Fibroblast of peridontal ligament (primary cell): ENCODE measurements around the gene NUBPL.
"Not testable (repeated sequence)": the region's sequence is repeated elsewhere in the genome, so short reads cannot be mapped to it uniquely, and the experiment has no call there.

Experiments used
- DNase-seq: peaks from one replicate; pipeline ENCODE4 v3.0.0-alpha.2; 2010; ENCODE audit errors: extremely low read depth

Gene NUBPL

DNA sequence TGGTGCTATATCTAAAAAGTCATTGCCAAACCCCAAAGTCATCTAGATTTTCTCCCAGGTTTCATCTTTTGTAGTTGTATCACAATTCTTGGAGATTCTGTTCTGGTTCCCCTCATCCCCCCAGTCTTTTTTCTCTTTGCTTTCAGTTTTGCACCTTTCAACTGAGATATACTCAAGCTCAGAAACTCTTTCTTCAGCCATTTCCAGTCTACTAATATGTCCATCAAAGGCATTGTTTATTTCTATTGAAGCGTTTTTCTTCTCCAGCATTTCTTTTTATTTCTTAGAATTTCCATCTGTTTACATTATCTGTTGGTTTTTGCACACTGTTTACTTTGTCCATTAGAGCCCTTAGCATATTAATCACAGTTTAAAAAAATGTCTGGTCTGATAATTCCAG lies 179.5 kb downstream of the NUBPL start:
- DNase-seq: no peak

GRCh38 chr14:31745741-31746140 lies 184.5 kb downstream of the NUBPL start:
- no peak for DNase-seq

DNA sequence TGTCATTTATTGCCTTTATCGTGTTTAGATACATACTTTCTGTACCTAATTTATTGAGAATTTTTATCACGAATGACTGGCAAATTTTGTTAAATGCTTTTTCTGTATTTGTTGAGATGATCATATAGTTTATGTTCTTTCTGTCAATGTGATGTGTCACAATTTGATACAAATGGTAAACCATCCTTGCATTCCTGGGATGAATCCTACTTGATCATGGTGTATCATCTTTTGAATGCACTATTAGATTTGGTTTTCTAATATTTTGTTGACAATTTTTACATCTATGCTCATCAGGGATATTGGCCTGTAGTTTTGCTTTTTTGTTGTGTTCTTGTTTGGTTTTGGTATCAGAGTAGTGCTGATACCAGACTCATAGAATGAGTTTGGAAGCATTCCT lies 185.1 kb downstream of the NUBPL start:
- no peak for DNase-seq

DNA sequence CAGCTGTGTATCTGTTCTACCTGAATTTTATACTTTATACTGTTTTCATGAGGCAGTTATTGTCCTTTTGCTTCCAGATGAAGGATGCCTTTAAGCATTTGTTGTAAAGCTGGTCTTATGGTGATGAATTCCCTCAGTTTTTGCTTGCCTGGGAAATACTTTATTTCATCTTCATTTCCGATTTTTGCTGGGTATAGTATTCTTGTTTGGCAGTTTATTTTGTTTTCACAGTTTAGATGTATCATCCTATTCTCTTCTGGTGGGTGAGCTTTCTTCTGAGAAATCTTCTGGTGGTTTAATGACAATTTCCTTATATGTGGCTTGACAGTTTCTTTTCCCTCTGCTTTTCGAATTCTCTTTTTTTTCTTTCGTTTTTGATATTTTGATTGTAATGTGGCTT lies 188.1 kb downstream of the NUBPL start:
- DNase-seq: no peak

GRCh38 chr14:31751047-31751446 lies 189.8 kb downstream of the NUBPL start:
- DNase-seq: not testable (repeated sequence)

DNA sequence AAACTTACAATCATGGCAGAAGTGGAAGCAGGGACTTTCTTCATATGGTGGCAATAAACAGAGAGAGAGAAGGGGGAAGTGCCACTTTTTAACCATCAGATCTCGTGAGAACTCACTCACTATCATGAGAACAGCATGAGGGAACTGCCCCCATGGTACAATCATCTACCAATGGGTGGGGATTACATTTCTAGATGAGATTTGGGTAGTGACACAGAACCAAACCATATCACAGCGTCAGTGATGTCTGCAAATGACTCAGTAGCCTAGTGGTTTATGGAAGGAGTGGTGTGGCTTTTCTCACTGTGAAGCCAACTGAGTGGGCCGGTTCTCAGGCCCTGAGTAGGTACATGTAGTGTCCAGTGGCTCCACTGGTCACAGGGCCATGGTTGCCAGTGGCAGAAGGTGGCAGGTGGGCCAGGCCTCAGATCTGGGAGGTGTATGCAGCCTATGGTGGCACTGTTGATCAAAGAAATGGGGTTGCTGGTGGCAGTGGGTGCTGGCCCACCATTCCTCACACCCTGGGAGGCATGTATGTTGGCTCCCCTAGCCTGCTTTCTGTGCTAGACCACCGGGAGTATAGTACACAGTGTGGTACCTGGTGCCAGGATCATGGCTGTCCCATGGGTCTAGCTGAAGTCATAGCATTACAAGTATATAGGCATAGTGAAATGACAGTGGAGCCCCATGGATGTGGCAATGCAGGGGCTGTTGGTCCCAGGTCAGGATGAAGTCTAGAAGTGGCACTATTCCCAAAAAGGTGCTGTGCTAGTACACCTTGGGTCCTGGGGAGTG lies 191.9 kb downstream of the NUBPL start:
- DNase-seq: no peak

DNA sequence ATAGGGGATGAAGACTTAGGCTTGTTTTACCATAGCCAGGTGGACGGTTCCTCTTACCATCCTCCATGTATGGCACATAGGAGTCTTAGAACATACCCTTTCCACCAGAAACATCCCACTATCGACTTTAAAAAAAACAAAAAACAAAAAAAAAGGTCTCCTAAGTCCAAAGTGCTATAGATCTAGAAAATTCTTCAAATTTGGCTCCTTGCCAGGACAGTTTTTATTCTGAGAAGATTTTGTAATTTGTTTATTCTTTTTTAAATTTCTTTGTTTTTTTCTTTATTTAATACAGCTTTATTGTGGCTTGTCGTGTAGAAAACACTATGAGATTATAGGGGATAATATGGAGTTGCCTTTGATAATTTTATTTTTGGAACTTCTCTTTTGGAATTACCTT lies 197.7 kb downstream of the NUBPL start:
- DNase-seq: no peak

DNA sequence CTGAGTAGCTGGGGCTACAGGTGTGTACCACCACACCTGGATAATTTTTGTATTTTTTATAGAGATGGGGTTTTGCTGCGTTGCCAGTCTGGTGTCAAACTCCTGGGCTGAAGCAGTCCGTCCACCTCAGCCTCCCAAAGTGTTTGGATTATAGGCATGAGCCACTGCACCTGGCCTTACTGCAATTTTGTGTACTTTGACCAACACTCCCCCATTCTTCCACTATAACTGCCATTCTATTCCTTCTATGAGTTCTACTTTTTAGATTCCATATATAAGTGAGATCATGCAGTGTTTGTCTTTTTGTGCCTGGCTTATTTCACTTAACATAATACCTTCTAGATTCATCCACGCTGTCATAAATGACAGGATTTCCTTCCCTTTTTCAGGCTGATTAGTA lies 199.1 kb downstream of the NUBPL start:
- no peak for DNase-seq

DNA sequence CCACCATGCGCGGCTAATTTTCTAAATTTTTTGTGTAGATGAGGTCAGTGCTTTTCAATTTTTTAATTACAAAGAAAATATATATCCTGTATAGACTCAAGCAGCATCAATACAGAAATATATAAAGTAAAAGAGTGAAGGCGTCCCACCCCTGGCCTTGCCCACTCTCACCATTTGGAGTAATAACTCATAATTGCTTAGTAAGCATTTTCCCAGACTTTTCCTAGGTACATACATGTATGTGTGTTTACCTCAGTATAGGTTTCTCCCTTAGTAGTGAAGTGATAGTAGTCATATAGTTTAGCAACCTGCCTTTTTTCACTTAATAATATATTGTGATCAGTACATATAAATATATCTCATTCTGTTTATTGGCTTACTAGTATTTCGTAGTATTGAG lies 200.1 kb downstream of the NUBPL start:
- DNase-seq: no peak

DNA sequence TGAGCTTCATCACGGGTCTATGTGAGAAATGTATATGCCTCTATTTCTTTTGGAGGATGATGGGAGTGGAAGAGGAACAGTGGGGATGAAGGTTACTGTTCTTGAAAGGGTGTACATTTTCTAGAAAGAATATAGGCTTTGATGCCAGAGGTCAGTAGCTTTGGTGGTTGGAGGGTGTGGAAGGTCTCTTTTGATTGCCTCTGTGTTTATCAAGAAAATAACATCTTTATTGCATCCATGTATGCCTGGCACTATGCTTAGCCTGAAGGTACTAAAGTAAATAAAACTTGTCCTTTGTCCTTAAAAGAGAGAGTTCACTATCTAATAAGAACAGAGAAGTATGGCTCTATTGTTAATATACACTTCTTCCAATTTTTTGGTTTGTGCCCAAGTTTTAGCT lies 201.8 kb downstream of the NUBPL start:
- DNase-seq: no peak

DNA sequence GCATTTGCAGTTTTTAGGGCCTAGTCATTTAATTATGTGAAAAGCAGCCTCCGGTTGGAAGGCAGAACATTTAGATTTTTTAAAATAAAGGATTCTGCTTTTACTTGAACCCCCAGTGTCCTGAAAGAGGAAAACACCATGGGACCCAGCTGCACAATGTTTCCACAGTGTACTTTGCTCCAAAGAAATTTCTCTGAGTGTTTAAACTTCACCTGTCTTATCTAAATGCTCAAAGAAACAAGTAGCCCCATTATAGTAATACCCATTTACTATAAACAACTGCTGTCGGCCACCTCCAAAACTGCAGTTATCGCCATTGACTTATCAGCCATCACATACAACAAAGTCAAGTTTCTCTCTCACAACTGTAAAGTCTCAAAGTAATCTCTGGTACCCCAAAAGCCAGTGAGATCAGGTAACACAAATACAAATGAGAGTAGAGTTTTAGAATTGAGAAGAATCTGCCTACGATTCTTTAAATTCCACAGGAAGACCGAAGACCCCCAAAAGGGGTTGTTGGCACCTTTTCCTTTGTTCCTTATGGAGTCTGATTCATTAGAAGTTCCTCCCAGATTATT lies 205.2 kb downstream of the NUBPL start:
- no peak for DNase-seq

DNA sequence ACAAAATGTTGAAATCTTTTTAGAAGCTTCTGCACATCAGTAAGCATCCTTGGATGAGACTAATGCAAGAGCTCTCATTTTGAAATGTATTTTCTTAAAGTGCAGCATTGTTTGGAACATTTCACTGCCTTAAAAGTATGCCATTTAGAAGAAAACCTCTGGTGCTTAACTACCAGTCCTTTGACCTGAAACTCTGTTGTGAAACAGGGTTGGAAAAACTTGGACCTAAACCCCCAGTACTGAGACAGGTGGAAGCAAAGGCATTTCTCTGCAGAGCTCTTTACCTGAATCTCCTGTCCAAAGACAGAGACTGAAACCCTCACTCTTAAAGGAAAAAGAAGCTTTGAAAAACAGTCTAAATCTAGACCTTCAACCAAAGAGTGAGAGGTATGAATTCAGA lies 207.2 kb downstream of the NUBPL start:
- DNase-seq: no peak

DNA sequence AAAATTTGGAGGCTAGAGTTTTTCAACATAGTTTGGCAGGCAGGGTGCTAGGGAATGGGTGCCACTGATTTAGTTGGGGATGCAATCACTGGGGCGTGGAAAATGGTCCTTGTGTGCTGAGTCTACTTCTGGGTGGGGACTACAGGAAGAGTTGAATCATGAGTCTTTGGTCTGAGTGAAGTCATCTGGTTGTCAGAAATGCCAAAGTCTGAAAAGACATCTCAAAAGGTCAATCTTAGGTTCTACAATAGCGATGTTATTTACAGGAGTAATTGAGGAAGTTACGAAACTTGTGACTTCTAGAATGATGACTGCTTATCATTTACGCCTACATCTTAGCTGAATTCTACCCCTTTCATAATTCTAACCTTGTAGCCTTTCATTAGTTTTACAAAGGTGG lies 209.1 kb downstream of the NUBPL start:
- peak; percentile 2 for DNase-seq

DNA sequence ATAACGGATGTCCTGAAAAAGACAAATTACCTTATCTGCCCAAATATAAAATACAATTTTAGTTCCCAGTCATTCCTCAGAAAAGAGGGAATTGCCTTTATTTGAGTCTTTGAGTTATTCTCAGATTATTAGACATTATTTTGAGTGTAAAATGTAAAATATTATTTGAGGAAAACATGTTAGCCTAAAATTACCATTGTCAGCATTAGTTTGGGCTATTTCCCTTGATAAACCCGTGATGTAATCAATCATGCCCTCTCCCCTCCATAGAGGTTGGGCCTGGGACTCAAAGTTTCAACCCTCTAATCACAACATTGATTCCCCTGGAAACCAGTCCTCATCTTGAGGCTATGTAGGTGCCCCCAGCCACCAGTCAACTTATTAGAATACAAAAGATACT lies 213.4 kb downstream of the NUBPL start:
- no peak for DNase-seq

DNA sequence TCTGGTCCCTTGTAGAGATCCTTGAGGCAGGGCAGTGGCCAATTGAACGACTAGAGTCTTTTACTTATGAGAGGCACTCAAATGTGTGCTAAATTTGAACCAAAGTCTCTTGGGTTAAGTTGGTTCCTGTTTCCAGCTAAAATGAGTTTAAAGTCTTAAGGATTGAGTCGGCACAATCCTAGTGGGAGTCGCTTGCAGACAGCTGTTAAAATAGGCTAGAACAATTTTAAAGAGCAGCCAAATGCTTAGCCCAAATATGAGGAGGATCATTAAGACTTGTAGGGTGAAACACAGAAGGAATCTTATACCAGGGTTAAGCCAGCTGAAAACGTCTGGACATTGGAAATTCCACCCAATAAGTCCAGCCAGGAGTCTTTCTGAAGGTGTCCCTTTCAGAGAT lies 216.1 kb downstream of the NUBPL start:
- DNase-seq: no peak

DNA sequence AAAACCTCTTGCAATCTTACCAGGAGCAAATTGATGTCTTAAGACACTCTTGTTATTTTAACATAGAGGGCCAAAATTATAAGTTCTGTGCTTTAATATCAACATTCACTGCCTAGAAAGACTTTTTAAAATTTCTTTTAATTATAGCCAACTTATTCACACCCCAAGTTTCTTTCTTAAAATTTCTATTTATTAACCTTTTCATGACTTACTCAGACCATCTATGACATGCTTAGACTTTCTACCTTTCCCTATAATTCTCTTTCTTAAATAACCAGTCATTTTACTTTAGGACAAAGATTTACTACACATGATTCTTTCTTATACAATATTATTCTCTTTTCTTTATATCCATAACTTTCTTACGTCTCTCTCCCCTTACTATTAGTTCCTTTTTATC lies 220.4 kb downstream of the NUBPL start:
- DNase-seq: no peak

DNA sequence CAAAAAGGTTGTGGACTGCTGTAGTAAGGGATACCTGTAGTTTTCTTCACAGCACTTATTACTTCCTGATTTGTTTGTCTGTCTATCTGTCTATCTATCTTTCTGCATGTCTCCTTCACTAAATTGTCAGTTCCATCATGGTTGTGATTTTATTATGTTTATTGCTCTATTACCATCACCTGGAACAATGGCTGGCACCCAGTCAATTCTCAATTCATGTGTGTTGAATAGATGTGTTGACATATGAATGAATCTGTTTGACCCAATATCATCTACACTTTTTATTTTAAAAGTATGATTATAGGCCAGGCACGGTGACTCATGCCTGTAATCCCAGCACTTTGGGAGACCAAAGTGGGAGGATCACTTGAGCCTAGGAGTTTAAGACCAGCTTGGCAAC lies 224.4 kb downstream of the NUBPL start:
- DNase-seq: no peak

- no peak for DNase-seq
These were observed 226.2 kb downstream of the NUBPL start for GRCh38 chr14:31787377-31787776.

DNA sequence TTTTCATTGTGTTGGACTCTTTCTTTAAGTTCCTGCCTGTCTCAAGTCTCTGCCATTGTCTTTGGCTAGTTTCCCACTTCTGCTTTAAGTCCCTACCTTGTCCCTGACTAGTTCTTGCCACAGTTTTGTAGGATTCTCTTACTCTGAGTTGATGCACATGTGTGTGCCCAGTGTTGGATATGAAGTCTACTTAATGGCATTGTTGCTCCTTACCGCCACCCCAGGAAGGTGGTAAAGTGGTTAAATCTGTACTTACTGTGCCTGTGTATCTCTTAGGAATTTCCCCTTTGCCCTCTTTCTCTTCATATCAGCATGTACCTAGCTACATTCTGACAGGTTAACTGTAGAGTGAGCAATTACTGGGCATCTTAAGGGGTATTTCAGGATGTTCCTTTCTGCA lies 227.1 kb downstream of the NUBPL start:
- DNase-seq: no peak

DNA sequence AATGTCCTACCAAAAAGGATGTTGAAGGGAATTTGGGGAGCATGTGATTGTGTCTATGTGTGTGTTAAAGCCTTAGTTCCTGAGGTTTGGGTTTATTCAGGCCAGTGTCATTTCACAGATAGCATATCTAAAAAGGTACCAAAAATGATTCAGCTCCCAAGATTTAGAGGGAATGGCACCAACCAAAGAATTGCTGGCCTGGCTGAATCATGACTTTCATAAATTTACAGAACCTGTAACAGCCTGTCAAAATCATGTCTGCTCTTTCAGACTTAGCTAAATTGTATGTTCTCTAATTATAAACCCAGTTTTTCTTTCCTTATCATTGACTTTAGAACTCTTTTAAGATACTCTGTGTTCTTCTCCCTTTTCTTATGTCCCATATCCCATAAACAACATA lies 231.5 kb downstream of the NUBPL start:
- no peak for DNase-seq

DNA sequence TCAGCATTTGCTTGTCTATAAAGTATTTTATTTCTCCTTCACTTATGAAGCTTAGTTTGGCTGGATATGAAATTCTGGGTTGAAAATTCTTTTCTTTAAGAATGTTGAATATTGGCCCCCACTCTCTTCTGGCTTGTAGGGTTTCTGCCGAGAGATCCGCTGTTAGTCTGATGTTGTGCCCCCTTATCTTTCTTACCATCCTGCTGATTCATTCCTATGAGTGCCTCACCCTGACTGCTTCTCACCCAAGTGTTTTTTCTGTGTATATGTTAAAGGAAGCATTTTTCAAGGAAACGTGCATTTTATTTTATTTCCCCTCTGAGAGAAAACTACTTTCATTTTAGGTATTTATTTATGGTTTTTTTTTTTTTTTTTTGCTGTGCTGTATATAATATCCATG lies 236.7 kb downstream of the NUBPL start:
- not testable (repeated sequence) for DNase-seq

- no peak for DNase-seq
These were observed 241.6 kb downstream of the NUBPL start for GRCh38 chr14:31802838-31803237.

DNA sequence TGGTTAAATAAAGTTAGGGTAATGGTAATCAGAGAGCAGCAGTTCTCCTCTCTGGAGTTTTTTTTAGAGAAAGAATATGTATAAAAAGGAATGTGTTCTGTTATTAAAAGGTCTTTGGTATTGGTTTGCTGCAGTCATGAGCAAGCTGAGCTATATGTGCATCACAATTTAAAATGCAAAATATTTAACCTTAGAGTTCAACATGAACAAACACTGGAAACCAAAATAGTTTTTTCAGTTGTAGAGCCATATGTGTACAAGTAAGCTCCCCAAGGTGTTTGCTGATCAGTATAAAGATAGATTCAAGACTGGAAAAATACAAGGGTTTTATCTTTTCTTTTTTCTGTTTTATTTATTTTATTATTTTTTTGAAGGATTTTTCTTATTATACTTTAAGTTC lies 245.0 kb downstream of the NUBPL start:
- DNase-seq: no peak
